GM12891 (cell line): Measurements from ENCODE around the gene ASIC2.

Experiments used
- PAX5 ChIP-seq: IDR thresholded peaks from 2 replicates; pipeline ENCODE4 v1.6.1; 2011; ENCODE audit warnings: low read length, moderate library complexity, mild to moderate bottlenecking; ENCODE audit not compliant: insufficient read depth, severe bottlenecking
- POLR2A ChIP-seq: IDR thresholded peaks from 2 replicates; pipeline ENCODE4 v1.6.1; 2011; ENCODE audit warnings: low read depth, low read length, control low read depth
- POLR2AphosphoS5 ChIP-seq: IDR thresholded peaks from 2 replicates; pipeline ENCODE4 v1.6.1; 2011; ENCODE audit warnings: low read depth, low read length, control low read depth
- POU2F2 ChIP-seq: IDR thresholded peaks from 2 replicates; pipeline ENCODE4 v1.6.1; 2011; ENCODE audit warnings: low read depth, mild to moderate bottlenecking, control low read depth, low read length, moderate library complexity
- SPI1 ChIP-seq: IDR thresholded peaks from 2 replicates; pipeline ENCODE4 v1.6.1; 2011; ENCODE audit warnings: low read depth, low read length, control low read depth
- TAF1 ChIP-seq: IDR thresholded peaks from 2 replicates; pipeline ENCODE4 v1.6.1; 2011; ENCODE audit warnings: low read depth, low read length, control low read depth

DNA sequence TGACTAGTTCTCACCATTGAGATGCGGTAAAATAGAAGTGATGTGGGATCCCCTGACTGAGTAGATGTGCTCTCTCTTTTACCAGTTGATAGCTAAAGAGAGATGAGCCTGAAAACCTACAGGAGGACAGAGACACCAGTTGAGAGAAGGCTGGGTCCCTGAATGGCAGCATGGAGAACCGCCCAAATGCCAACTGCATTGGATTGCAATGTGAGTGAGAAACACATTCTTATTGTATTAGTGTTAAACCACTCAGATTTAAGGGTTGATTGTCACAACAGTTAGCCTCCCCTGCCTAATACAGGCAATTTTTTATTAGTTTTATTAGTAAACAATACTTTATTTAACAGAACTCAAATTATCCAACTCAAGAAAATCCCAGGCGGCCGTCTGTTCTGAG is 240.2 kb downstream of the ASIC2 start:
- no peak for TF ChIP-seq POLR2AphosphoS5
- TF ChIP-seq POLR2A, result no peak
- no peak for TF ChIP-seq PAX5
- TF ChIP-seq TAF1, result no peak
- TF ChIP-seq SPI1, result no peak
- no peak for TF ChIP-seq POU2F2
